ENCODE measurements around the gene IARS1.

Gene IARS1

GRCh38 chr9:92266486-92266885, 27.0 kb downstream of the IARS1 start:
- Histone ChIP-seq H3K36me3 (ENCODE audit: control insufficient read depth, low read depth, low read length) (peaks cover 100% of the 10 kb centered on the region), H3K9me3 (ENCODE audit: control insufficient read depth, low read depth, low read length) (no peaks in the 10 kb centered on the region)

GRCh38 chr9:92265154-92265553, 28.3 kb downstream of the IARS1 start:
- H3K9ac ChIP-seq (ENCODE audit: low read length), result no peak overlapping the region
- H3K9me3 ChIP-seq (ENCODE audit: control insufficient read depth, low read depth, low read length), result no peaks in the 10 kb centered on the region
- peaks cover 100% of the 10 kb centered on the region for H3K36me3 ChIP-seq (ENCODE audit: control insufficient read depth, low read depth, low read length)
- H3K27me3 ChIP-seq (ENCODE audit: control insufficient read depth, insufficient read depth, low read length), result no peaks in the 10 kb centered on the region
- no peak overlapping the region for H3K27ac ChIP-seq (ENCODE audit: low read length)
- H3K4me1 ChIP-seq (ENCODE audit: control insufficient read depth, low read depth, low read length), result no peaks in the 10 kb centered on the region
- no peak overlapping the region for H3K4me3 ChIP-seq (ENCODE audit: low read length)

More at GRCh38 chr9:92266486-92266885, 27.0 kb downstream of the IARS1 start:
- H3K27ac ChIP-seq (ENCODE audit: low read length), result no peak overlapping the region
- no peaks in the 10 kb centered on the region for H3K27me3 ChIP-seq (ENCODE audit: control insufficient read depth, insufficient read depth, low read length)
- no peak overlapping the region for H3K4me3 ChIP-seq (ENCODE audit: low read length)
- H3K4me1 ChIP-seq (ENCODE audit: control insufficient read depth, low read depth, low read length), result no peaks in the 10 kb centered on the region
- no peak overlapping the region for H3K9ac ChIP-seq (ENCODE audit: low read length)

GRCh38 chr9:92263131-92263530, 30.4 kb downstream of the IARS1 start:
- Histone ChIP-seq H3K9me3 (ENCODE audit: control insufficient read depth, low read depth, low read length) (no peaks in the 10 kb centered on the region), H3K9ac (ENCODE audit: low read length) (no peak overlapping the region), H3K4me1 (ENCODE audit: control insufficient read depth, low read depth, low read length) (no peaks in the 10 kb centered on the region), H3K27ac (ENCODE audit: low read length) (no peak overlapping the region), H3K36me3 (ENCODE audit: control insufficient read depth, low read depth, low read length) (peaks cover 100% of the 10 kb centered on the region), H3K4me3 (ENCODE audit: low read length) (no peak overlapping the region), H3K27me3 (ENCODE audit: control insufficient read depth, insufficient read depth, low read length) (no peaks in the 10 kb centered on the region)

GRCh38 chr9:92257327-92257726, 36.2 kb downstream of the IARS1 start:
- H3K9me3 ChIP-seq (ENCODE audit: control insufficient read depth, low read depth, low read length), result no peaks in the 10 kb centered on the region
- no peaks in the 10 kb centered on the region for H3K4me1 ChIP-seq (ENCODE audit: control insufficient read depth, low read depth, low read length)
- H3K27me3 ChIP-seq (ENCODE audit: control insufficient read depth, insufficient read depth, low read length), result no peaks in the 10 kb centered on the region
- peaks cover 96% of the 10 kb centered on the region for H3K36me3 ChIP-seq (ENCODE audit: control insufficient read depth, low read depth, low read length)
- no peak overlapping the region for H3K4me3 ChIP-seq (ENCODE audit: low read length)
- H3K27ac ChIP-seq (ENCODE audit: low read length), result no peak overlapping the region
- no peak overlapping the region for H3K9ac ChIP-seq (ENCODE audit: low read length)

- Histone ChIP-seq H3K9ac (ENCODE audit: low read length) (no peak overlapping the region), H3K27me3 (ENCODE audit: control insufficient read depth, insufficient read depth, low read length) (no peaks in the 10 kb centered on the region), H3K4me3 (ENCODE audit: low read length) (no peak overlapping the region), H3K36me3 (ENCODE audit: control insufficient read depth, low read depth, low read length) (peaks cover 96% of the 10 kb centered on the region), H3K4me1 (ENCODE audit: control insufficient read depth, low read depth, low read length) (no peaks in the 10 kb centered on the region), H3K27ac (ENCODE audit: low read length) (no peak overlapping the region), H3K9me3 (ENCODE audit: control insufficient read depth, low read depth, low read length) (no peaks in the 10 kb centered on the region)
Measured at GRCh38 chr9:92254381-92255337, 38.8 kb downstream of the IARS1 start.

GRCh38 chr9:92253656-92254055, 39.8 kb downstream of the IARS1 start:
- Histone ChIP-seq H3K27me3 (ENCODE audit: control insufficient read depth, insufficient read depth, low read length) (no peaks in the 10 kb centered on the region), H3K9me3 (ENCODE audit: control insufficient read depth, low read depth, low read length) (no peaks in the 10 kb centered on the region), H3K27ac (ENCODE audit: low read length) (no peak overlapping the region), H3K4me1 (ENCODE audit: control insufficient read depth, low read depth, low read length) (no peaks in the 10 kb centered on the region), H3K36me3 (ENCODE audit: control insufficient read depth, low read depth, low read length) (peaks cover 95% of the 10 kb centered on the region), H3K9ac (ENCODE audit: low read length) (no peak overlapping the region), H3K4me3 (ENCODE audit: low read length) (no peak overlapping the region)

- Histone ChIP-seq H3K27me3 (ENCODE audit: control insufficient read depth, insufficient read depth, low read length) (no peaks in the 10 kb centered on the region), H3K27ac (ENCODE audit: low read length) (no peak overlapping the region), H3K4me3 (ENCODE audit: low read length) (no peak overlapping the region), H3K4me1 (ENCODE audit: control insufficient read depth, low read depth, low read length) (no peaks in the 10 kb centered on the region), H3K9ac (ENCODE audit: low read length) (no peak overlapping the region), H3K36me3 (ENCODE audit: control insufficient read depth, low read depth, low read length) (peaks cover 95% of the 10 kb centered on the region), H3K9me3 (ENCODE audit: control insufficient read depth, low read depth, low read length) (no peaks in the 10 kb centered on the region)
Measured at GRCh38 chr9:92247981-92248380, 45.5 kb downstream of the IARS1 start.

- no peak overlapping the region for H3K9ac ChIP-seq (ENCODE audit: low read length)
- H3K27me3 ChIP-seq (ENCODE audit: control insufficient read depth, insufficient read depth, low read length), result no peaks in the 10 kb centered on the region
- no peaks in the 10 kb centered on the region for H3K4me1 ChIP-seq (ENCODE audit: control insufficient read depth, low read depth, low read length)
- H3K9me3 ChIP-seq (ENCODE audit: control insufficient read depth, low read depth, low read length), result no peaks in the 10 kb centered on the region
- H3K27ac ChIP-seq (ENCODE audit: low read length), result no peak overlapping the region
- no peak overlapping the region for H3K4me3 ChIP-seq (ENCODE audit: low read length)
- H3K36me3 ChIP-seq (ENCODE audit: control insufficient read depth, low read depth, low read length), result peaks cover 96% of the 10 kb centered on the region
Measured at GRCh38 chr9:92247296-92247695, 46.2 kb downstream of the IARS1 start.

- H3K27ac ChIP-seq (ENCODE audit: low read length), result no peak overlapping the region
Measured at GRCh38 chr9:92245005-92245797, 48.3 kb downstream of the IARS1 start.

More at GRCh38 chr9:92245005-92245797, 48.3 kb downstream of the IARS1 start:
- Histone ChIP-seq H3K36me3 (ENCODE audit: control insufficient read depth, low read depth, low read length) (peaks cover 97% of the 10 kb centered on the region), H3K9me3 (ENCODE audit: control insufficient read depth, low read depth, low read length) (no peaks in the 10 kb centered on the region), H3K27me3 (ENCODE audit: control insufficient read depth, insufficient read depth, low read length) (no peaks in the 10 kb centered on the region), H3K4me1 (ENCODE audit: control insufficient read depth, low read depth, low read length) (no peaks in the 10 kb centered on the region), H3K9ac (ENCODE audit: low read length) (no peak overlapping the region), H3K4me3 (ENCODE audit: low read length) (no peak overlapping the region)
